Neutrophil (primary cell): ENCODE results near the gene ANK3.

ENCODE experiments used
- H3K27ac ChIP-seq: fragments of 200-600 bp; sonication (generic); 2 replicates; pipeline ENCODE4 v1.5.1; 2016; ENCODE audit warnings: mild to moderate bottlenecking, moderate library complexity
- H3K27me3 ChIP-seq: fragments of 200-600 bp; sonication (generic); 2 replicates; pipeline ENCODE4 v1.6.0; 2016; ENCODE audit warnings: mild to moderate bottlenecking
- H3K36me3 ChIP-seq: fragments of 200-600 bp; sonication (generic); 2 replicates; pipeline ENCODE4 v1.5.1; 2017
- H3K4me1 ChIP-seq, 2 experiments: fragments of 200-600 bp in 1 of 2; sonication (generic) in 1 of 2; 1 replicate in 1 of 2; 2 replicates in 1 of 2; pipeline versions ENCODE4 v1.5.1 to v1.6.1; 2013 to 2016; ENCODE audit warnings: low read depth in 1 of 2, low read length in 1 of 2, mild to moderate bottlenecking in 1 of 2, moderate library complexity in 1 of 2; ENCODE audit not compliant: control insufficient read depth in 1 of 2, insufficient read depth in 1 of 2
- H3K4me3 ChIP-seq, 2 experiments: fragments of 200-600 bp in 1 of 2; sonication (generic) in 1 of 2; 1 replicate in 1 of 2; 2 replicates in 1 of 2; pipeline ENCODE4 v1.5.1; 2013 to 2016; ENCODE audit warnings: low read depth in 1 of 2, low read length in 1 of 2, mild to moderate bottlenecking in 1 of 2, moderate library complexity in 1 of 2
- H3K9me3 ChIP-seq: fragments of 200-600 bp; sonication (generic); 2 replicates; pipeline ENCODE4 v1.5.1; 2016
- TF ChIP-seq, protein P1 (sequence below): fragments of 200-600 bp; sonication (generic); IDR thresholded peaks from 2 replicates; pipeline ENCODE4 v1.5.1; 2016; ENCODE audit warnings: antibody characterized with exemption

ANK3 gene

DNA sequence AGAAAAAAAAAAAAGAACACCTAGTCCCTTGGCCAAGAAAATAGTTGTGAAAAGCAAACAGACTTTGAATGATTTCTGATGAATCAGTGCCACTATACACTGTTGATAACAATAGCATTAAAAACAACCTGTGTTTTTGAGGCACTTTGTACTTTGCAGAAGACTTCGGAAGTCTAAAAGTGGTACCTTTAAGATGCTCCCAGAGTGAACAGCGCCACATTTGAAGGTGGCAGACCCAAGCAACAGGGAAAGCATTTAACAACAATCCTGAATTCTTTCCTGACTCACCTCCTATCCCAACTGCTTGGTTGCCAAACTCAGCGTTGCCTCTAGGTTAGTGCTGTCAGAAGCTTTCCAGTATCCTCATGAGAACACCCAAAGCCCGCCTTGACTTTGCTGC is 380.9 kb downstream of the ANK3 start:
- no peaks in the 10 kb centered on the region for H3K36me3 ChIP-seq
- no peaks in the 10 kb centered on the region for H3K27me3 ChIP-seq
- no peaks in the 10 kb centered on the region for H3K4me1 ChIP-seq
- H3K9me3 ChIP-seq = no peaks in the 10 kb centered on the region
- TF ChIP-seq, protein P1, sequence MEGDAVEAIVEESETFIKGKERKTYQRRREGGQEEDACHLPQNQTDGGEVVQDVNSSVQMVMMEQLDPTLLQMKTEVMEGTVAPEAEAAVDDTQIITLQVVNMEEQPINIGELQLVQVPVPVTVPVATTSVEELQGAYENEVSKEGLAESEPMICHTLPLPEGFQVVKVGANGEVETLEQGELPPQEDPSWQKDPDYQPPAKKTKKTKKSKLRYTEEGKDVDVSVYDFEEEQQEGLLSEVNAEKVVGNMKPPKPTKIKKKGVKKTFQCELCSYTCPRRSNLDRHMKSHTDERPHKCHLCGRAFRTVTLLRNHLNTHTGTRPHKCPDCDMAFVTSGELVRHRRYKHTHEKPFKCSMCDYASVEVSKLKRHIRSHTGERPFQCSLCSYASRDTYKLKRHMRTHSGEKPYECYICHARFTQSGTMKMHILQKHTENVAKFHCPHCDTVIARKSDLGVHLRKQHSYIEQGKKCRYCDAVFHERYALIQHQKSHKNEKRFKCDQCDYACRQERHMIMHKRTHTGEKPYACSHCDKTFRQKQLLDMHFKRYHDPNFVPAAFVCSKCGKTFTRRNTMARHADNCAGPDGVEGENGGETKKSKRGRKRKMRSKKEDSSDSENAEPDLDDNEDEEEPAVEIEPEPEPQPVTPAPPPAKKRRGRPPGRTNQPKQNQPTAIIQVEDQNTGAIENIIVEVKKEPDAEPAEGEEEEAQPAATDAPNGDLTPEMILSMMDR = no peak
- no peak overlapping the region for H3K27ac ChIP-seq
- no peak overlapping the region for H3K4me3 ChIP-seq

DNA sequence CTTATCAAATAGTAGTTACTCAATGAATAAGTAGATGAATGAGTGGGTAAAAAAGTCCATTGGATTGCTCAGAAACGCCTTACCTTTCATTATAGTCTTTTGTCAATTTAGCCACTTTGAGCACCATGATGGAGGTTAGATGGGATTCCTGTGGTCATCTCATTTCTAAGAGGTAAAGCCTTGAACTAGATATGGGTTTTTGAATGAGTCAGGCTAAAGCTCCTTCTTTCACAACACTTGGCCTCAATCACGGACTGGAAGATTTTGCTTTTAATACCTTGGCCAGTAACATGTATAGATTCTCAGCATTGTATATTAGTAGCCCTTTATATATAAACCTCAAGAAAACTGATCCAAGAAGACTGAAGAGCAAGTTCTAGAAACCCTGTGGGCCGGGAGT is 383.6 kb downstream of the ANK3 start:
- TF ChIP-seq, protein P1 = no peak

DNA sequence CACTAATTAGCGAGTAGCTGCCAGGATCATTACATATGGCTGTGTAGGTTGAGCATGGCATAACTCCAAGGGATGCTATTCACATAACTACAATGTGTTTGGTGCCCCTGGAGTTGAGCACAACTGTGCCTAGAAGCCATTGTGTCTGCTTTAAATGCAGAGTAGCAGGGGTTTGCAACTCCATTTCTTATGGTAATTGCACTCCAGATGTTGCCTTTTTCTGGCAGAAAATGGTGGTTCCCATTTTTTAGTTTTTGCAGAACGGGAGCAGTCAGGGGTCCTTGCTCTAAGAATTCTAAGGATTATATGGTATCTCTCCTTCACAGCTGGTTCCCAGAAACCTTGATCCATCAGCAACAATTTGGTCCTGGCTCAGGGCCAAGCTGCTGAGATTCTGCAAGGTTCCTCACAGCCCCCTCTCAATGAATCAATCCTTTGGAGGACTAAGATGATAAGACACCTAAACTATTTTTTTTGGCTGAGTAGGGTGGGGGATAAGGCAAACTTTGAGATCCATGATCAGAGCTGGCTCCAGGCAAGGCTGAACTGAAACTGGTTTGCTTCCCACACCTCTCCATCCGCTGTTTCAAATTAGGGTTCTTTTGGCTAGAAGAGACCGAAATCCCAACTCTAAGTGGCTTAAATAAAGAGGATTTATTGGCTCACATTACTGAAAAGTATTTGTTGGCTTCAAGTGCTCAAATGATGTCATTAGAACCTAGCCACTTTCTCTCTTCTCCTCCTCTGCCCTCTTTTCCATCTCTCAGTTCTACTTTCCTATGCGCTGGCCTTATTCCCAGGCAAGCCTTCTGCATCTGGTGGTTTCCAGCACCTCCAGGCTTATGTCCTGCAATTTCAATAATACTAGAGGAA is 385.8 kb downstream of the ANK3 start:
- no peaks in the 10 kb centered on the region for H3K4me1 ChIP-seq
- TF ChIP-seq, protein P1 = no peak

More for the DNA sequence above, 383.6 kb downstream of the ANK3 start:
- Histone ChIP-seq H3K27me3 (no peaks in the 10 kb centered on the region), H3K4me3 (no peak overlapping the region), H3K27ac (no peak overlapping the region), H3K4me1 (no peaks in the 10 kb centered on the region), H3K9me3 (no peaks in the 10 kb centered on the region), H3K36me3 (no peaks in the 10 kb centered on the region)

DNA sequence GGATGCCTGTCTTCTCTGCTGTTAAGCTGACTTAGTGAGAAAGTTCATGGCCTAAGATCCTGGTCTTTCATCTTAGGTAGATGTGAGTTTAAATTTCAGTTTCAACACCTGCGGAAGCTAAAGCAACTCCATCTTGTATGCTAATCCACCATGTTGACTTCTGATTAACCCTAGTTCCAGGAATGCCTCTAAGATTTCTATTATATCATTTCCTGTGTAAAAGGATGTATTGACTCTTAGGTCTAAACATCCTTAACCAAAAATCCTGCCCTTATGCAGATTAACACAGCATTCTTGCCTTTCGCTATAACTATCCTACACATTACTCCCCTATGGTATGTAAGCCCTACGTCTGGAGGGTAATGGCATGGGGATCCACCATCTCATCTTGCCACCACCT is 388.9 kb downstream of the ANK3 start:
- Histone ChIP-seq H3K4me3 (no peak overlapping the region), H3K36me3 (no peaks in the 10 kb centered on the region), H3K4me1 (no peaks in the 10 kb centered on the region), H3K27ac (no peak overlapping the region), H3K27me3 (no peaks in the 10 kb centered on the region), H3K9me3 (no peaks in the 10 kb centered on the region)
- TF ChIP-seq, protein P1 = no peak

More for the DNA sequence above, 385.8 kb downstream of the ANK3 start:
- no peaks in the 10 kb centered on the region for H3K9me3 ChIP-seq
- no peak overlapping the region for H3K27ac ChIP-seq
- no peak overlapping the region for H3K4me3 ChIP-seq
- H3K36me3 ChIP-seq = no peaks in the 10 kb centered on the region
- no peaks in the 10 kb centered on the region for H3K27me3 ChIP-seq

DNA sequence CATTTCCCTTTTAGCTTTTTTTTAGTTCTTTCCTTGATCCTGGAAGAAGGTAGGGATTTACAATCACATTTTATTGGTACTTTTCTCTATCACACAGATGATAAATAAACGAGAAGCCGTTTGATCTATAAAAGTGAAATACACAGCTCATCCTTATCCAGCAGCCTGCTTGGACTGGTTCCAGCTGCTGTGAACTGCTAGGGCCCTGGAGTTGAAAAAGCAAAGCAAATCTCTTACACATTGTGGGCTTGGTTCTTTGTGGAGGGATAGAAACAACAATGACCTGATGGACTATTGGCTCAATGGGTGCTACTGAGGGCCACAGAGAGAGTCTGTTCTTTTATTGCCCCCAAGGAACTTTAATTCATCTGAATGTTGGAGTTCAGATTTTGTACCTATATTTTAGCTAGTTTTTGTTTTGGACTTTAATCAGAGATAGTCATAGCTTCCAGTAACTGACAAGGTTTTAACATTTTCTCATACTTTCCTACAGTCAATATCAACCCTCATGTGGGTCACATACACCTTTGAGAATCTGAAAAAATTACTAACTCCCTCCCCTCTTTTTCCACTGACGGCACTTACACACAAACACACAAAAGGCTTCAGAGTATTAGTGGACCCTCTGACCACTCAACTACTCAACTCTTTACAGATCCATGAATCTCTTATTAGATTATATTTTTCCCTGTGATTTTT is 391.7 kb downstream of the ANK3 start:
- no peaks in the 10 kb centered on the region for H3K27me3 ChIP-seq
- no peak overlapping the region for H3K27ac ChIP-seq
- TF ChIP-seq, protein P1 = no peak
- no peaks in the 10 kb centered on the region for H3K4me1 ChIP-seq
- H3K4me3 ChIP-seq = no peak overlapping the region
- no peaks in the 10 kb centered on the region for H3K36me3 ChIP-seq
- H3K9me3 ChIP-seq = no peaks in the 10 kb centered on the region
